Esophagus muscularis mucosa (tissue), 4 donors: Measurements from ENCODE around the gene PAQR5. TPM values are rescaled to one million over a fixed set of nuclear protein-coding genes. Genes with fewer than 3 reads are reported as not detected.
A peak's percentile ranks its signal among the peaks of the same experiment; 100 is the strongest.

Source experiments
- DNase-seq: peaks from one replicate; pipeline ENCODE4 v3.0.0-alpha.2; 2017; ENCODE audit errors: extremely low spot score
- H3K27ac ChIP-seq, 4 donors: fragments of 200-600 bp; sonication (generic); replicated peaks in 1 of 4; 1 replicate in 3 of 4; 2 replicates in 1 of 4; pipeline ENCODE4 v1.5.1; 2016 to 2019; ENCODE audit warnings: mild to moderate bottlenecking in 1 of 4
- H3K27me3 ChIP-seq, 4 donors: fragments of 200-600 bp; sonication (generic); one replicate each; pipeline versions ENCODE4 v1.5.1 to v1.6.0; 2016 to 2019
- H3K36me3 ChIP-seq, 4 donors: fragments of 200-600 bp; sonication (generic); one replicate each; pipeline ENCODE4 v1.5.1; 2016 to 2019
- H3K4me1 ChIP-seq, 4 donors: fragments of 200-600 bp; sonication (generic); one replicate each; pipeline ENCODE4 v1.5.1; 2016 to 2019
- H3K4me3 ChIP-seq, 4 donors: fragments of 200-600 bp; sonication (generic); 1 replicate in 2 of 4; 2 replicates in 2 of 4; pipeline ENCODE4 v1.5.1; 2016 to 2019; ENCODE audit warnings: mild to moderate bottlenecking in 4 of 4, moderate library complexity in 1 of 4
- H3K9me3 ChIP-seq, 4 donors: fragments of 200-600 bp; sonication (generic); 1 replicate in 3 of 4; 2 replicates in 1 of 4; pipeline ENCODE4 v1.5.1; 2016 to 2019
- CTCF ChIP-seq, 3 experiments: fragments of 200-600 bp in 2 of 3; fragments of 450-650 bp in 1 of 3; sonication (generic) in 2 of 3; IDR thresholded peaks; one replicate each; pipeline ENCODE4 v1.5.1; 2017 to 2019; ENCODE audit warnings: antibody characterized with exemption in 3 of 3, mild to moderate bottlenecking in 2 of 3, moderate library complexity in 1 of 3
- EP300 ChIP-seq: sonication (generic); formaldehyde crosslinking; IDR thresholded peaks from one replicate; pipeline ENCODE4 v1.6.1; 2017; ENCODE audit warnings: antibody characterized with exemption
- POLR2A ChIP-seq: fragments of 450-650 bp; IDR thresholded peaks from one replicate; pipeline ENCODE4 v1.6.1; 2017; ENCODE audit warnings: antibody characterized with exemption, moderate library complexity, mild to moderate bottlenecking, low read depth
- POLR2AphosphoS5 ChIP-seq, 2 donors: sonication (generic); formaldehyde crosslinking; IDR thresholded peaks; one replicate each; pipeline ENCODE4 v1.6.1; 2017; ENCODE audit warnings: antibody characterized with exemption in 2 of 2
- WGBS: methylation state at CpG from one replicate; pipeline ENCODE4 v1.1.5; 2018; 5-methylcytosine and 5-hydroxymethylcytosine counted together
- intact Hi-C: fragments of 100-400 bp; cut with DNase I; formaldehyde crosslinking; loops from one replicate; pipeline ENCODE4 v1.15.1; 2023
- total RNA-seq, 4 donors: library from RNA; depleted of rRNA; stranded (reverse); fragments of >200 nt; gene quantifications; one replicate each; pipeline versions ENCODE4 v1.1.0 to v1.2.1, GENCODE V29; 2016

The PAQR5 gene
- total RNA-seq, 4 donors from 2014 or later, result 0.32 to 3.0 (median 1.5) TPM

- Histone ChIP-seq H3K4me1 (peaks cover 13 to 16% (median 14%) of the 10 kb centered on the region in 4 donors), H3K27me3 (peaks cover 0 to 41% (median 23%) of the 10 kb centered on the region in 4 donors), H3K27ac (no peak overlapping the region), H3K9me3 (no peaks in the 10 kb centered on the region), H3K36me3 (no peaks in the 10 kb centered on the region), H3K4me3 (no peak overlapping the region)
- TF ChIP-seq POLR2AphosphoS5 (IDR thresholded peaks at IDR 0.05) (no peak), POLR2A (no peak), EP300 (no peak), CTCF (IDR thresholded peaks at IDR 0.05) (no peak)
- intact Hi-C loops, result no loop called here
- DNase-seq, result no peak
- 91% methylated on average over 6 of the region's 6 CpGs for WGBS
These were observed 2.1 kb upstream of the PAQR5 start for GRCh38 chr15:69296606-69297005.

GRCh38 chr15:69297642-69298353 lies 914 bp upstream of the PAQR5 start:
- Histone ChIP-seq H3K4me3 (no peak overlapping the region), H3K36me3 (no peaks in the 10 kb centered on the region), H3K4me1 (peaks cover 13 to 16% (median 14%) of the 10 kb centered on the region in 4 donors), H3K9me3 (no peaks in the 10 kb centered on the region), H3K27ac (no peak overlapping the region), H3K27me3 (peaks cover 0 to 52% (median 23%) of the 10 kb centered on the region in 4 donors)
- intact Hi-C loops, result no loop called here
- WGBS, result 88% methylated on average over 8 of the region's 10 CpGs
- DNase-seq, result no peak
- TF ChIP-seq CTCF (IDR thresholded peaks at IDR 0.05) (no peak), EP300 (no peak)

- peaks cover 0 to 55% (median 23%) of the 10 kb centered on the region in 4 donors for H3K27me3 ChIP-seq
- H3K4me3 ChIP-seq, result peak overlapping the region; percentile 55 to 66 (median 58)
- H3K4me1 ChIP-seq, result peaks cover 13 to 16% (median 14%) of the 10 kb centered on the region in 4 donors
- no peak for DNase-seq
- intact Hi-C loops, result no loop called here
- H3K27ac ChIP-seq, result no peak overlapping the region
- H3K9me3 ChIP-seq, result no peaks in the 10 kb centered on the region
- H3K36me3 ChIP-seq, result no peaks in the 10 kb centered on the region
- TF ChIP-seq POLR2AphosphoS5 (IDR thresholded peaks at IDR 0.05) (no peak), EP300 (no peak), POLR2A (no peak), CTCF (IDR thresholded peaks at IDR 0.05) (no peak)
- WGBS, result 40% methylated on average over 5 of the region's 15 CpGs
These were observed 387 bp upstream of the PAQR5 start for GRCh38 chr15:69298354-69298696.

GRCh38 chr15:69299451-69299886 lies 757 bp downstream of the PAQR5 start:
- Histone ChIP-seq H3K27ac (no peak overlapping the region), H3K4me3 (peak overlapping the region; percentile 55 to 66 (median 58)), H3K27me3 (peaks cover 0 to 61% (median 23%) of the 10 kb centered on the region in 4 donors), H3K36me3 (no peaks in the 10 kb centered on the region), H3K9me3 (no peaks in the 10 kb centered on the region), H3K4me1 (peaks cover 13 to 16% (median 14%) of the 10 kb centered on the region in 4 donors)
- no peak for DNase-seq
- TF ChIP-seq EP300 (no peak), POLR2AphosphoS5 (IDR thresholded peaks at IDR 0.05) (no peak), POLR2A (no peak), CTCF (IDR thresholded peaks at IDR 0.05) (no peak)
- intact Hi-C loops, result no loop called here
- 14% methylated on average over 14 of the region's 16 CpGs for WGBS
